ENCODE results near the gene SLC10A2.

- TF ChIP-seq POLR2A (IDR thresholded peaks at IDR 0.05) (no peak), CTCF (IDR thresholded peaks at IDR 0.05) (no peak)
Measured at GRCh38 chr13:102999499-102999898, 66.7 kb downstream of the SLC10A2 start.

All from lower leg skin (tissue), 3 donors.